Effector memory CD8-positive, alpha-beta T cell (primary cell): ENCODE measurements around the gene DUSP10.
A peak's percentile ranks its signal among the peaks of the same experiment; 100 is the strongest.

Experiments used
- ATAC-seq: fragments of 150-1000 bp; cut with Tn5 transposase; replicated peaks from 2 replicates; pipeline ENCODE4 v1.10.0; 2021; ENCODE audit warnings: mild to moderate bottlenecking, moderate library complexity
- DNase-seq, 3 experiments: peaks; one replicate each; pipeline ENCODE4 v3.0.0; 2021
- H3K27ac Mint-ChIP-seq, 2 donors: one replicate each; pipeline ENCODE4 v1.8.0; 2022; ENCODE audit warnings: mild to moderate bottlenecking in 2 of 2, mixed read lengths in 2 of 2, moderate library complexity in 2 of 2
- H3K27me3 Mint-ChIP-seq, 2 donors: one replicate each; pipeline ENCODE4 v1.8.0; 2022; ENCODE audit warnings: mixed read lengths in 2 of 2
- H3K36me3 Mint-ChIP-seq: one replicate; pipeline ENCODE4 v1.8.0; 2022; ENCODE audit warnings: mild to moderate bottlenecking, moderate library complexity, mixed read lengths; ENCODE audit not compliant: insufficient read depth
- H3K4me1 Mint-ChIP-seq, 2 donors: one replicate each; pipeline ENCODE4 v1.8.0; 2022; ENCODE audit warnings: low read depth in 2 of 2, mixed read lengths in 2 of 2
- H3K4me3 Mint-ChIP-seq, 2 donors: one replicate each; pipeline ENCODE4 v1.8.0; 2022; ENCODE audit warnings: mild to moderate bottlenecking in 2 of 2, mixed read lengths in 2 of 2, moderate library complexity in 2 of 2
- H3K9me3 Mint-ChIP-seq, 2 donors: one replicate each; pipeline ENCODE4 v1.8.0; 2022; ENCODE audit warnings: mixed read lengths in 2 of 2

Gene DUSP10

GRCh38 chr1:221776495-221777301 lies 34.8 kb upstream of the DUSP10 start:
- Mint-ChIP-seq H3K4me3 (no peak overlapping the region), H3K27me3 (no peaks in the 10 kb centered on the region), H3K27ac (peak overlapping the region in 1 of 2 donors; percentile 96), H3K36me3 (peaks cover 4% of the 10 kb centered on the region), H3K4me1 (peaks cover 38 to 46% of the 10 kb centered on the region in 2 donors), H3K9me3 (no peaks in the 10 kb centered on the region)
- DNase-seq, result no peak
- ATAC-seq, result no peak

- Mint-ChIP-seq H3K9me3 (no peaks in the 10 kb centered on the region), H3K4me1 (peaks cover 33 to 39% of the 10 kb centered on the region in 2 donors), H3K27ac (peak overlapping the region in 1 of 2 donors; percentile 22), H3K27me3 (no peaks in the 10 kb centered on the region), H3K4me3 (no peak overlapping the region), H3K36me3 (peaks cover 4% of the 10 kb centered on the region)
- no peak for DNase-seq
- ATAC-seq, result no peak
These were observed 33.3 kb upstream of the DUSP10 start for GRCh38 chr1:221775206-221775605.

DNA sequence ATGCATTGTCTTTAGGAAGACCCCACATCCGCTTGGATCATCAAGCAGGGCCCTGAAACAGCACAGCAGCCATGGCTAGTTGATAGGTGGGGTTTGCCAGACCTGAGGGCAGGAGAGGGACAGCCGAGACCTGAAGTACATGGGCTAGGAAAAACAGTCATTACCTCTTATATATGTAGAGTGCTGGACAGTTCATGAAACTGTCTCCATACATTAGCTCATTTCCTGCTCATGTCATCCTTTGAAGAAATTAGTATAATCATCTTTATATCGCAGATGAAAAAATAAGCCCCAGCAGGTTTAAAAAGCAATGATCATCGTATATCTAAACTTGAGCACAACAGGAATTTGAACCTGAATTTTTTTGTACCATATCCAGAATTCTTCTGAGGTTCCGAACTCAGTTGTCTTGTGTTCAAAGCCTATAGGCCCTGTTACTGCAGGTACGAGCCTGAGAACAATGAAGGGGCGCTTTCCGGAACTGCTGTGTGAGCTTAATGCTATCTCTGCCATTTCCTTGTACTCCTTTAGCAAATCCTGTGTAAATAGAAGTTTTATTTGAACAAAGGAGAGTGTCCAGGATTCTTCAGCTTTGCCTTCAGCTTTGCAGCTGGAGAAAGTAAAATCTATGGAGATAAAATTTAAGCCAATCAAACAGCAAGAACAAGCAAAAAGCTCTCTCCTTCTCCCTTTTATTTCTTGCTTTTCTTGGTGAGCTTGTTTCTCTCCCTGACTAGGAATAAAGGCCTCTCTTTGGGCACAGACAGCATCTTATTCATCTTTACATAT lies 32.4 kb upstream of the DUSP10 start:
- Mint-ChIP-seq H3K4me3 (no peak overlapping the region), H3K27ac (peak overlapping the region in 1 of 2 donors; percentile 64), H3K27me3 (no peaks in the 10 kb centered on the region), H3K4me1 (peaks cover 23 to 29% of the 10 kb centered on the region in 2 donors), H3K36me3 (peaks cover 4% of the 10 kb centered on the region), H3K9me3 (no peaks in the 10 kb centered on the region)
- DNase-seq (no peak), ATAC-seq (no peak)

DNA sequence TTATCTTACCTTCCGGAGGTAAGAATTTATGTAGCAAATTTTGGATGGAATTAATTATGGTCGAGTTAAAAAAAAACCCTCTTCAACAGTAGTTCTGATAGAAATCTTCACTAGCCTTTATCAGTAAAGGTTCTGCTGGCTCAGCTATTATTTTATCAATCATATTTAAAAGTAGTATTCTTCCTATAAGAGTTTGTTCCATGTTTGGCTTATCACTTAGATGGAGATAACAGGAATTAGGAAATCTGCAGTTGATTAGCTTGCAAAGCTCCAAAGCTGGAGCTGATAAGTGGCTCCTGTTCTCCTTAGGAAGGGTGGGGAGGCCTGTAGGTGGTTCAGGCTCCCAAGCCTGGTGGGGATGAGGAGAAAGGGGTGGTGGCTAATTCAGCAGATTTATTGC lies 31.5 kb upstream of the DUSP10 start:
- DNase-seq (no peak), ATAC-seq (no peak)
- H3K4me1 Mint-ChIP-seq, result peaks cover 15 to 21% of the 10 kb centered on the region in 2 donors
- H3K27ac Mint-ChIP-seq, result no peak overlapping the region
- H3K9me3 Mint-ChIP-seq, result no peaks in the 10 kb centered on the region
- H3K27me3 Mint-ChIP-seq, result no peaks in the 10 kb centered on the region
- H3K4me3 Mint-ChIP-seq, result no peak overlapping the region
- H3K36me3 Mint-ChIP-seq, result peaks cover 4% of the 10 kb centered on the region

DNA sequence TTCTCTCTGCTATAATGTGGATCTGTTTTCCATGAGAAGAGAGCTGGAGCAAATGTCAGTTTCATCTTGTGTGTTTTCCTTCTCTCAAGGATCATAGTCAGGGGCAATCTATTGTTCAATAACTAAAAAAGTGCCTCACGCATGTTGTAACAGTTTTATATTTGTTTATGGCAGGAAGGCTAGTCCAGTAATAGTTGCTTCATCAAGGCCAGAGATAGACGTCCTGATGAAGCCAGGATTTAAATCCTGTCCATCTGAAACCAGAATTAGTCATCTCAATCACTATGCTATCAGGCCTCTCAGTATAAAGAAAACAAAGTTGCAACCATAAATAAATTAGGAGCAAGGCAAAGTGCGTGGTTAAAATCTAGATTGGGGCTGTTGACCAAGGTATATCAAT lies 30.2 kb upstream of the DUSP10 start:
- peaks cover 5 to 9% of the 10 kb centered on the region in 2 donors for H3K4me1 Mint-ChIP-seq
- no peaks in the 10 kb centered on the region for H3K36me3 Mint-ChIP-seq
- no peak overlapping the region for H3K4me3 Mint-ChIP-seq
- H3K27ac Mint-ChIP-seq, result no peak overlapping the region
- H3K27me3 Mint-ChIP-seq, result no peaks in the 10 kb centered on the region
- DNase-seq (no peak), ATAC-seq (no peak)
- H3K9me3 Mint-ChIP-seq, result no peaks in the 10 kb centered on the region

- H3K9me3 Mint-ChIP-seq, result no peaks in the 10 kb centered on the region
- no peak for DNase-seq
- H3K4me1 Mint-ChIP-seq, result no peaks in the 10 kb centered on the region
- no peak overlapping the region for H3K4me3 Mint-ChIP-seq
- ATAC-seq, result peak; percentile 63
- H3K36me3 Mint-ChIP-seq, result no peaks in the 10 kb centered on the region
- no peaks in the 10 kb centered on the region for H3K27me3 Mint-ChIP-seq
- H3K27ac Mint-ChIP-seq, result no peak overlapping the region
These were observed 26.7 kb upstream of the DUSP10 start for GRCh38 chr1:221768444-221769066.

- DNase-seq, result no peak
- Mint-ChIP-seq H3K36me3 (no peaks in the 10 kb centered on the region), H3K9me3 (no peaks in the 10 kb centered on the region), H3K4me1 (no peaks in the 10 kb centered on the region), H3K4me3 (no peak overlapping the region), H3K27ac (no peak overlapping the region), H3K27me3 (no peaks in the 10 kb centered on the region)
- no peak for ATAC-seq
These were observed 24.3 kb upstream of the DUSP10 start for GRCh38 chr1:221766210-221766609.

DNA sequence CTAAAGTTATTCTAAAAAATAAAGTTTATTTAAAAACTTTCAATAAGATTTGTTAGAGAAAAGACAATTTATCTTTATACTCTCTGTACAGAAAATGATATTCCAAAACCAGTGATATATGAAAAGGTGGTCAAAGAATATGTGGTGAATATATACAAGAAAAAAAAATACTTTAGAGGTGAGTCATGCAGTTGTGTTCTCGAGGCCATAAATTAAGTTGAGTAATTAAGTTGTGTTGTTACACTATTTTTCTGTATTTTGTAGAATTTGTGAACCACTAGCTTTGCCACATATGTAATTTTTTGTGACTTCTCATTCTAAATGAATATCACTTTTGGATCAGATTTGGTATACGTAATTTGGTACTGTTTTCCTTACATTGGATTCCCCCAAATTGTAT lies 23.6 kb upstream of the DUSP10 start:
- Mint-ChIP-seq H3K27me3 (no peaks in the 10 kb centered on the region), H3K4me1 (no peaks in the 10 kb centered on the region)
- no peak for ATAC-seq

DNA sequence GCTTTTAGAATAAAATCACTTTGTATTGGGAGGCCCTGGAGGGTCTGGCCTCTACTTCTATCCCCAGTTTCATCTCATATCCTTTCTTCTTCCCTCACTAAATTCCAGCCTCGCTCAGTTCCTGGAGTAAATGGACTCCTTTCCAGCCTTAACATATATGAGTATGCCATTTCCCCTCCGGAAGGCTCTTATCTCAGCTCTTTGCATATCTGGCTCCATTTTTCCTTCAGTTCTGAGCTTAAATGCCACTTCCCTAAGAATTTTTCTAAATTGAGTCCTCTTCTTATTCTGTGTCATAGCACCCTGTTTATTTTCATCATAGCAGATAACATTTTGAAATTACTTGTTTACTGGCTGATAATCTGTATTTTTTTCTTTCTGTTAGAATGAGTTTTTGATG lies 20.2 kb upstream of the DUSP10 start:
- no peaks in the 10 kb centered on the region for H3K27me3 Mint-ChIP-seq

More for the DNA sequence above, 23.6 kb upstream of the DUSP10 start:
- no peak overlapping the region for H3K27ac Mint-ChIP-seq
- no peaks in the 10 kb centered on the region for H3K9me3 Mint-ChIP-seq
- no peaks in the 10 kb centered on the region for H3K36me3 Mint-ChIP-seq
- no peak for DNase-seq
- H3K4me3 Mint-ChIP-seq, result no peak overlapping the region

GRCh38 chr1:221761354-221762002 lies 19.6 kb upstream of the DUSP10 start:
- no peaks in the 10 kb centered on the region for H3K9me3 Mint-ChIP-seq
- ATAC-seq (no peak), DNase-seq (no peak)
- no peak overlapping the region for H3K27ac Mint-ChIP-seq
- H3K4me1 Mint-ChIP-seq, result peaks cover 0 to 3% of the 10 kb centered on the region in 2 donors
- H3K36me3 Mint-ChIP-seq, result no peaks in the 10 kb centered on the region
- H3K4me3 Mint-ChIP-seq, result no peak overlapping the region
- H3K27me3 Mint-ChIP-seq, result no peaks in the 10 kb centered on the region

More for the DNA sequence above, 20.2 kb upstream of the DUSP10 start:
- DNase-seq (no peak), ATAC-seq (no peak)
- no peaks in the 10 kb centered on the region for H3K9me3 Mint-ChIP-seq
- no peaks in the 10 kb centered on the region for H3K36me3 Mint-ChIP-seq
- no peak overlapping the region for H3K27ac Mint-ChIP-seq
- peaks cover 0 to 2% of the 10 kb centered on the region in 2 donors for H3K4me1 Mint-ChIP-seq
- H3K4me3 Mint-ChIP-seq, result no peak overlapping the region

DNA sequence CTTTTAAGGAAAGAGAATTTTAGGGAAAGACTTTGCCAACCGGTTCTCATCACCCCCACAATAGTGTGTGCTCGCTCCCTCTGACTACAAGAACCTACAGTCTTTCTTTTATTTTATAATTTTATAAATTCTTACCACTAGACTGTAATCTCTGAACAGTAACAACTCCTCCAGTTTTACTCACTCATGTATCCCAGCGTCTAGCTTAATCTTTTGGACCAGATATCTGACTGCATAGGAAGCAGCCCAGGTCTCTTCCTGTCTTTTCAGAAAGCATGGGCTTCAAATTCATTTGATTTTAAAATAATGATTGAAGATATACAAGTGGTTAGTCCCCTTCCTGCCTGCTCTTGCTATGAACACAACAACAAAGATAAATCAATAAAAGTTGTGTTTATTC lies 19.0 kb upstream of the DUSP10 start:
- Mint-ChIP-seq H3K9me3 (no peaks in the 10 kb centered on the region), H3K27ac (no peak overlapping the region), H3K36me3 (no peaks in the 10 kb centered on the region), H3K4me3 (no peak overlapping the region), H3K4me1 (peaks cover 0 to 3% of the 10 kb centered on the region in 2 donors), H3K27me3 (no peaks in the 10 kb centered on the region)
- DNase-seq (no peak), ATAC-seq (no peak)

GRCh38 chr1:221759436-221759835 lies 17.5 kb upstream of the DUSP10 start:
- Mint-ChIP-seq H3K9me3 (no peaks in the 10 kb centered on the region), H3K4me3 (no peak overlapping the region), H3K4me1 (peaks cover 6 to 9% of the 10 kb centered on the region in 2 donors), H3K36me3 (no peaks in the 10 kb centered on the region), H3K27me3 (peaks cover 0 to 4% of the 10 kb centered on the region in 2 donors), H3K27ac (no peak overlapping the region)
- DNase-seq, result no peak
- no peak for ATAC-seq

DNA sequence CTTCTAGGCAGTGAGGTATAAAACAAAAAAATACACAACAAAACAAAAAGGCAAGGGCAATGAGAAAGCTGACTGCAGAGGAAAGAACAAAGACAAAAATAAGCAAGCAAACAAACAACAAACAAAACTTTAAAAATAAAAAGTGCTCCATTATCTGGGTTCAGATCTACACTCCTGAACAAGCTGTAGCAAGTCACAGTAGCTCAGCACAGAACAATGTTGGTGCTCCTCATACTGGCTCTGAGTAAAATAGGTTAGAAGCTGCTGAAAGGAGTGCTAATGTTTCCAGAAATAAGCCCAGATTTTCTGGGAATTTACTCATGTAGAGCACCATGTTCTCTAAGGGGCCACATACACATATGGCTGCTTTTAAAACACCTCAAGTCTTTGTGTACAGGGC lies 16.6 kb upstream of the DUSP10 start:
- Mint-ChIP-seq H3K36me3 (no peaks in the 10 kb centered on the region), H3K27me3 (peaks cover 0 to 4% of the 10 kb centered on the region in 2 donors), H3K4me3 (no peak overlapping the region), H3K9me3 (no peaks in the 10 kb centered on the region), H3K27ac (no peak overlapping the region), H3K4me1 (peaks cover 11 to 17% of the 10 kb centered on the region in 2 donors)
- DNase-seq (no peak), ATAC-seq (no peak)
